Activated CD8-positive, alpha-beta memory T cell treated with anti-CD3 and anti-CD28 coated beads, Interleukin-2, amount 10 ng/mL, durations not matched to agents 7 days and 5 days (primary cell): ENCODE results near the gene ASCL2. TPM values are rescaled to one million over a fixed set of nuclear protein-coding genes. Genes with fewer than 3 reads are reported as not detected.

ENCODE experiments used
- ATAC-seq: fragments of 150-1000 bp; cut with Tn5 transposase; one replicate; pipeline ENCODE4 v1.10.0; 2021; ENCODE audit warnings: moderate library complexity
- CTCF ChIA-PET: fragments of 350-600 bp; sonication (Branson Sonifier 250); formaldehyde crosslinking; loops from one replicate; lab custom pipeline; 2021; ENCODE audit warnings: antibody characterized with exemption; lab: Charles Lee
- DNase-seq: peaks from one replicate; pipeline ENCODE4 v3.0.0-alpha.2; 2020
- H3K27ac Mint-ChIP-seq: one replicate; pipeline ENCODE4 v1.8.0; 2021; ENCODE audit warnings: mild to moderate bottlenecking, mixed read lengths
- H3K27me3 Mint-ChIP-seq: one replicate; pipeline ENCODE4 v1.8.0; 2021; ENCODE audit warnings: mixed read lengths
- H3K36me3 Mint-ChIP-seq: one replicate; pipeline ENCODE4 v1.8.0; 2021; ENCODE audit warnings: mild to moderate bottlenecking, mixed read lengths
- H3K4me1 Mint-ChIP-seq: one replicate; pipeline ENCODE4 v1.8.0; 2021; ENCODE audit warnings: mixed read lengths
- H3K4me3 Mint-ChIP-seq: one replicate; pipeline ENCODE4 v1.8.0; 2021; ENCODE audit warnings: mild to moderate bottlenecking, moderate library complexity, mixed read lengths
- H3K9me3 Mint-ChIP-seq: one replicate; pipeline ENCODE4 v1.8.0; 2022; ENCODE audit warnings: low read depth, mixed read lengths
- total RNA-seq, 2 experiments: library from RNA; stranded (reverse); gene quantifications; one replicate each; pipeline ENCODE4 v1.2.3, GENCODE V29; 2021

ASCL2 gene
- total RNA-seq, 2 experiments from 2014 or later: 0.12 to 0.15 TPM

DNA sequence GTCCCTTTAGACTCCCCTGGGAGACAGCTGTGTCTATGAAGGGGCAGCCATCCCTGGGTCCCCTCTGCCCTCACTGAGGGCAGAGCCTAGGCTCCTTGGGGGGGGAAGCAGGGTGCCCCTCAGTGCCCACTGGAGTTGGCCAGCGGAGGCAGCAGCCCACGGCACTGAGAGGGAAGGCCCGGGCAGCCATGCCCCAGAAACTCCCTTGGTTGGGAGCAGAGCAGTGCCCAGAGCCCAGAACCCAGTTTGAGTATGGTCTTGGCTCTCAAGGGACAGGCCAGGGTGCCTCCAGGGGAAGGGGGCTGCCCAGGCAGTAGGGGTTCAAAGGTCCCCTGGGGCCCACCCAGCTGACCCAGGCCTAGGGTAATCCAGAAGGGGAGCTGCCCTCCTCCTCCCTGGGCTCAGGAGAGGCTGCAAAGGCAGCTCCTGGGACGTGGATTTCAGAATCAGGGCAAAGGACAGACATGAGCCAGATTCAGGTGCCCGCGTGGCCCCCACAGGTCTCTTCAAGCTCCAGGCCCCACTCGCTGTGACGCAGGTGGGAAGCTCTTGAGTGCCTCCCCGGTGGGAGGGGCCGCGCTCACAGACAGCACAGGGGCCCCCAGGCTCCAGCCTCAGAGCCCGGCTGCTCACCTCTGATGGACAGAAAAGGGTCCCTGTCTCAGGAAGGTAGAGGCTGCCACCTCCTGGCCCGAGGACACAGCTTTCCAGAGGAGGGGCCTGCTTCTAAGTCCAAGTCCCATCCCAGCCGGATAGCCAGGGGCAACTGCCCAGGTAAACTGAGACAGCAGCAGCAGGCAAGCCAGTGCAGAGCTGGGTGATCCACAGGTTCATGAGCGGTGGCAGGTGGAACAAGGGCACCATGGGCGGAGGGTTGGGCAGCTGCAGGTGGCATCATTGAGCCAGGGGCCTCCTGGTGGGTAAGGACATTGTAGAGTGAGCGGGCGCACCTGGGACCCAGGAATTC is 28.7 kb upstream of the ASCL2 start:
- peak overlapping the region; percentile 72 for H3K27ac Mint-ChIP-seq
- peaks cover 36% of the 10 kb centered on the region for H3K4me1 Mint-ChIP-seq
- no peak for ATAC-seq

DNA sequence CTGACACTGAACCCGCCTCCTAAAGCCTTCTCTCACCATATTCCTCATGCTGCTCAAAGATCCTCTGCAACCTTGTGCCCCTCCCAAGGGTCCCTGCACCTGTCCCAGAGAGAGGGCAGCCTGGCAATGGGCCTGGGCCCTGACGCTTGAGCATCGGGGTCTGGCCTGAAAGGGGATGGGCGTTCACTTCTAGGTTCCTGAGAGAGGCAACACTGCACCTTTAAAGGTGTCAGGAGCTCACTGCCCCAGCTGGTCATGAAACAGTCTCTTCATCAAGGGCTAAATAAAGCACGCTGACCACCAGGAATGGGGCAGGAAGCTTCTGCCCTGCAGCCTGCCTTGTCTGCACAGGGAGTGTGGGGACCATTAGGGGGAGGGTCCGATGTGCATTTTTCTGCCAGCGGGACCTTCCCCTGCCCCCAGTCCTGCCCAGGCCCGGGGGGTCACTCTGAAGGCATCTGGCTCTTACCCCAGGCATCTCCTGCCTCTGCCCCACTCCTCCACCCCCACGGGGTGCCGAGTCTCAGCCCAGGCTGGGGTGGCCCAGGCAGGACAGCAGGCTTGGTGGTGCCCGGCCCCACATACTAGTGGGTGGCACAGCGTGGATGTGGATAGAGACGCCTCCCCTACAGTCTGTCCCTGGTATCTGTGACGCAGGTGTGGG is 27.9 kb upstream of the ASCL2 start:
- DNase-seq: peak; percentile 38
- Mint-ChIP-seq H3K36me3 (peaks cover 5% of the 10 kb centered on the region), H3K27ac (peak overlapping the region; percentile 33), H3K27me3 (peaks cover 6% of the 10 kb centered on the region), H3K4me3 (no peak overlapping the region), H3K9me3 (no peaks in the 10 kb centered on the region), H3K4me1 (peaks cover 32% of the 10 kb centered on the region)
- CTCF ChIA-PET: interaction anchor here (0.8 to 10.3 kb wide), 7 partner anchors 9 to 122 kb away, joined by 3 to 432 read pairs (median 7); partner anchors contain the start of gene TSSC4
- no peak for ATAC-seq

More for the DNA sequence above, 28.7 kb upstream of the ASCL2 start:
- CTCF ChIA-PET: interaction anchor here (0.7 to 10.3 kb wide), 15 partner anchors 9 to 594 kb away, joined by 3 to 432 read pairs (median 4); partner anchors contain the start of gene TSSC4
- Mint-ChIP-seq H3K36me3 (peaks cover 5% of the 10 kb centered on the region), H3K27me3 (no peaks in the 10 kb centered on the region), H3K4me3 (peak overlapping the region; percentile 40), H3K9me3 (no peaks in the 10 kb centered on the region)
- DNase-seq: peak; percentile 54

GRCh38 chr11:2297623-2298030 is 27.2 kb upstream of the ASCL2 start:
- Mint-ChIP-seq H3K27me3 (peaks cover 6% of the 10 kb centered on the region), H3K27ac (peak overlapping the region; percentile 33), H3K9me3 (no peaks in the 10 kb centered on the region), H3K36me3 (peaks cover 5% of the 10 kb centered on the region), H3K4me1 (peaks cover 27% of the 10 kb centered on the region), H3K4me3 (no peak overlapping the region)
- ATAC-seq (no peak), DNase-seq (no peak)
- CTCF ChIA-PET: interaction anchor here (0.9 to 10.3 kb wide), 4 partner anchors 9 to 123 kb away, joined by 3 to 432 read pairs (median 12); no protein-coding TSS in a partner anchor

- peak; percentile 38 for DNase-seq
- CTCF ChIA-PET: interaction anchor here (0.8 to 3.0 kb wide), 4 partner anchors 9 to 99 kb away, joined by 3 to 19 read pairs (median 4); no protein-coding TSS in a partner anchor
- no peak for ATAC-seq
- peaks cover 5% of the 10 kb centered on the region for H3K36me3 Mint-ChIP-seq
- peaks cover 6% of the 10 kb centered on the region for H3K27me3 Mint-ChIP-seq
- H3K27ac Mint-ChIP-seq: no peak overlapping the region
- no peak overlapping the region for H3K4me3 Mint-ChIP-seq
- H3K4me1 Mint-ChIP-seq: peaks cover 24% of the 10 kb centered on the region
- no peaks in the 10 kb centered on the region for H3K9me3 Mint-ChIP-seq
These were observed 26.7 kb upstream of the ASCL2 start for GRCh38 chr11:2296913-2297622.

- Mint-ChIP-seq H3K27ac (no peak overlapping the region), H3K36me3 (peaks cover 3% of the 10 kb centered on the region), H3K9me3 (no peaks in the 10 kb centered on the region), H3K4me1 (peaks cover 17% of the 10 kb centered on the region), H3K27me3 (peaks cover 6% of the 10 kb centered on the region), H3K4me3 (no peak overlapping the region)
- DNase-seq (peak; percentile 38), ATAC-seq (no peak)
- CTCF ChIA-PET: interaction anchor here (0.8 kb wide), 1 partner anchor 10 kb away, joined by 3 read pairs; no protein-coding TSS in a partner anchor
These were observed 25.9 kb upstream of the ASCL2 start for GRCh38 chr11:2295971-2296912.

- DNase-seq (peak; percentile 37), ATAC-seq (no peak)
- H3K4me3 Mint-ChIP-seq: no peak overlapping the region
- no peak overlapping the region for H3K27ac Mint-ChIP-seq
- H3K27me3 Mint-ChIP-seq: peaks cover 6% of the 10 kb centered on the region
- H3K9me3 Mint-ChIP-seq: no peaks in the 10 kb centered on the region
- peaks cover 3% of the 10 kb centered on the region for H3K36me3 Mint-ChIP-seq
- CTCF ChIA-PET: interaction anchor here (1.1 to 1.5 kb wide), 2 partner anchors 10 to 125 kb away, joined by 4 to 5 read pairs; no protein-coding TSS in a partner anchor
- H3K4me1 Mint-ChIP-seq: peaks cover 13% of the 10 kb centered on the region
These were observed 24.5 kb upstream of the ASCL2 start for GRCh38 chr11:2294926-2295290.

DNA sequence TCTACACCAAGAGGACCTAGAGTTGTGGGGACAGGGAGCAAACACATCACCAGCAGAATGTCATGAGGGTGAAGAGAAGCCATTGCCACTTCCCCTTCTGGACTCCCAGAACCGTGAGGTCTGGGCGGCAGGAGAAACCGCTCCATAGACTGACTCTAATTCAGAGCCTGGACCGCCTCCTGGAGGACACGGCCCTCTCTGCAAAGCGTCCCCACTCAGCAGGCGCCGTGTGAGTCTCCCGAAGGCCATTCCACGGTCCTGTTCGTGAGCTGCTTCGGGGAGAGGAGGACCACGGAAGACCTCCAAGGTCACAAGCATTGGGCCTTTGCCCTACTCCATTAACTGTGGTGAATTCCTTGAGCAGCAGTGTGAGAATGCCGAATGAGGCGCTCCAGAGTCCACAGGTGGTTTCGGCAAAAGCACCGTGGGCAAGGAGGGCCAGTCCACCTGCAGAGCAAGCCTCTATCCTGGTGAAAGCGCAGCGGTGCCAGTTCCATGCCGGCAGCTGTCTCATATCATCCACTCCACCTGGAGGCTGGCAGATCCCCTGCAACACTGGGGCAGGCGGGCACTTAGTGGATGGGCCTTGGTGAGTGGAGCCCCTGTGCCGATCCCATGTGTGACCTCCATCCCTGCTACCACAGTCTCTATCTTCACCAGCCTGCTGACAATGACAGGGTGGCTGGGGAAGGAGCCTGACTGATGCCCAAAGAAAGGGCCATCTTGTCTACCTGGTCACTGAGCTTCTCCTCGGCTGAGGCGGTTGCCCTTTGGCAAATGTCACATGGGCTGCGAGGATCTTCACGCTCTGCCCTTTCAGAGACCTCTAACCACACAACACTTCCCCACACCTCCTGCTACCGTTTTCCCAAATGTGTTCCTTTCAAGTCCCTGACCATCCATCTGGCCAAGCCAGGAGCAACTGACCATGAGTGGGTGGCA is 23.9 kb upstream of the ASCL2 start:
- H3K27ac Mint-ChIP-seq: no peak overlapping the region
- H3K4me3 Mint-ChIP-seq: no peak overlapping the region
- H3K9me3 Mint-ChIP-seq: no peaks in the 10 kb centered on the region
- DNase-seq (peak; percentile 39), ATAC-seq (no peak)
- peaks cover 6% of the 10 kb centered on the region for H3K27me3 Mint-ChIP-seq
- CTCF ChIA-PET: interaction anchor here (1.1 to 1.5 kb wide), 2 partner anchors 10 to 125 kb away, joined by 4 to 5 read pairs; no protein-coding TSS in a partner anchor
- peaks cover 7% of the 10 kb centered on the region for H3K4me1 Mint-ChIP-seq
- H3K36me3 Mint-ChIP-seq: peaks cover 3% of the 10 kb centered on the region

DNA sequence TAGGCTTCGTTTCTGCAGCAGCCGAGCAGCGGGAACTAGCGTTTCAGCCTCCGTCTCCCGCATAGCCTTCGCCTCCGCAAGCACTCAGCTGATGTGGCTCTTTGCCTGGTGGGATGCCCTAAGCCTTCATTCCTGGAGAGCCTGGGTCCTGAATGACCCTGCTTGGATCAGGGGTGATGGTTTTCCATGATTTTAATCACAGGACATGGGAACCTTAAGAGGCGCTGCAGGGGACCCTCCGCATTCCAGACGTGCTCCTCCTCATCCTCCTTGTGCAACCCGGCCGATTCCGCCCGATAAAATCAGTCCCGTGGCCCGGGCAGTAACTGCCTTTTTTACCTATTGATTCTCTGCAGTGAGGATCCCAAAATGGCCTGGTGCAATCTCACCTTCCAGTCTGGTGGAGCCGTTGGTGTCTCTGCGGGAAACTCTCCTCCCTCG is 23.2 kb upstream of the ASCL2 start:
- no peaks in the 10 kb centered on the region for H3K9me3 Mint-ChIP-seq
- no peak overlapping the region for H3K27ac Mint-ChIP-seq
- H3K27me3 Mint-ChIP-seq: peaks cover 6% of the 10 kb centered on the region
- H3K4me1 Mint-ChIP-seq: peaks cover 5% of the 10 kb centered on the region
- DNase-seq (no peak), ATAC-seq (no peak)
- peaks cover 3% of the 10 kb centered on the region for H3K36me3 Mint-ChIP-seq
- no peak overlapping the region for H3K4me3 Mint-ChIP-seq
- CTCF ChIA-PET: interaction anchor here (1.5 kb wide), 1 partner anchor 126 kb away, joined by 5 read pairs; no protein-coding TSS in a partner anchor

GRCh38 chr11:2290351-2290841 is 20.0 kb upstream of the ASCL2 start:
- Mint-ChIP-seq H3K36me3 (no peaks in the 10 kb centered on the region), H3K9me3 (no peaks in the 10 kb centered on the region), H3K4me3 (no peak overlapping the region), H3K27me3 (peaks cover 6% of the 10 kb centered on the region), H3K4me1 (peaks cover 2% of the 10 kb centered on the region), H3K27ac (no peak overlapping the region)
- DNase-seq (no peak), ATAC-seq (no peak)
- CTCF ChIA-PET: no interaction called here

DNA sequence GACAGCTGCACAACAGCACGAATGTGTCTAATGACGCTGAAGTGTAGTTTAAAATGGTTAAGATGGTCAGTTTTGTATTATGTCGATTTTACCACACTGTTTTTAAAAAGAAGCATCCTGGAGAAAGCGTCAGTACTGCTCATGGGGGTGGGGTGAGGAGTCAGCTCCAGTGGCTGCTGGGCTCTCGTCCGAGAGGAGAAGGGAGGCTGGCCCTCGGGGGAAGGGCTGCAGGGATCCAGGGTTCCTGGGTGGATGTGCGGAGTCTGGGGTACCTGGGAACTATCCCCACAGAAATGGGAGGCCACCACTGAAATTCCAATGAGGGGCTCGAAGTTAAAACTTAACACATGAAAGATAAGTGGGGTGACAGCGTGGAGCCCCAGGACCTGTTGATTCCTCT is 19.5 kb upstream of the ASCL2 start:
- H3K4me1 Mint-ChIP-seq: peaks cover 2% of the 10 kb centered on the region
- no peak for ATAC-seq

GRCh38 chr11:2289350-2289749 is 19.0 kb upstream of the ASCL2 start:
- ATAC-seq (no peak), DNase-seq (no peak)
- Mint-ChIP-seq H3K27me3 (peaks cover 6% of the 10 kb centered on the region), H3K4me3 (no peak overlapping the region), H3K9me3 (no peaks in the 10 kb centered on the region), H3K27ac (no peak overlapping the region), H3K4me1 (peaks cover 2% of the 10 kb centered on the region), H3K36me3 (no peaks in the 10 kb centered on the region)
- CTCF ChIA-PET: interaction anchor here (1.7 kb wide), 1 partner anchor 15 kb away, joined by 5 read pairs; no protein-coding TSS in a partner anchor

More for the DNA sequence above, 19.5 kb upstream of the ASCL2 start:
- H3K27ac Mint-ChIP-seq: no peak overlapping the region
- H3K4me3 Mint-ChIP-seq: no peak overlapping the region
- peaks cover 6% of the 10 kb centered on the region for H3K27me3 Mint-ChIP-seq
- H3K9me3 Mint-ChIP-seq: no peaks in the 10 kb centered on the region
- CTCF ChIA-PET: interaction anchor here (1.7 kb wide), 1 partner anchor 15 kb away, joined by 5 read pairs; no protein-coding TSS in a partner anchor
- no peak for DNase-seq
- no peaks in the 10 kb centered on the region for H3K36me3 Mint-ChIP-seq
